Neural cell (in vitro differentiated cells): Measurements from ENCODE around the gene PLSCR3.

Experiments
- CTCF ChIP-seq: fragments of 450-650 bp; IDR thresholded peaks from 2 replicates; pipeline ENCODE4 v1.5.1; 2014; ENCODE audit warnings: antibody characterized with exemption, mild to moderate bottlenecking, moderate library complexity; ENCODE audit not compliant: poor library complexity, severe bottlenecking
- EP300 ChIP-seq: fragments of 450-650 bp; conservative IDR thresholded peaks from 2 replicates; pipeline ENCODE4 v1.6.1; 2014; ENCODE audit warnings: antibody characterized with exemption, mild to moderate bottlenecking, moderate library complexity; ENCODE audit not compliant: poor library complexity, severe bottlenecking
- EZH2 ChIP-seq: fragments of 200-600, 300-800 bp; shearing (Covaris generic), sonication (generic); IDR thresholded peaks from 2 replicates; pipeline ENCODE4 v1.6.1; 2014; ENCODE audit warnings: antibody characterized with exemption, low read length, borderline replicate concordance, mild to moderate bottlenecking; ENCODE audit not compliant: insufficient read depth, poor library complexity, severe bottlenecking
- MXI1 ChIP-seq: fragments of 450-650 bp; conservative IDR thresholded peaks from 2 replicates; pipeline ENCODE4 v1.6.1; 2014; ENCODE audit warnings: antibody characterized with exemption, mild to moderate bottlenecking; ENCODE audit not compliant: poor library complexity, severe bottlenecking
- POLR2AphosphoS5 ChIP-seq: IDR thresholded peaks from 2 replicates; pipeline ENCODE4 v1.6.1; 2012
- TAF1 ChIP-seq: IDR thresholded peaks from 2 replicates; pipeline ENCODE4 v1.6.1; 2012; ENCODE audit warnings: low read depth

GRCh38 chr17:7357381-7357780, 36.9 kb downstream of the PLSCR3 start:
- TF ChIP-seq MXI1 (no peak), CTCF (no peak), TAF1 (no peak), EP300 (no peak), EZH2 (no peak), POLR2AphosphoS5 (no peak)
